ENCODE measurements around the gene NTSR1.
A peak's percentile ranks its signal among the peaks of the same experiment; 100 is the strongest.

The NTSR1 gene

DNA sequence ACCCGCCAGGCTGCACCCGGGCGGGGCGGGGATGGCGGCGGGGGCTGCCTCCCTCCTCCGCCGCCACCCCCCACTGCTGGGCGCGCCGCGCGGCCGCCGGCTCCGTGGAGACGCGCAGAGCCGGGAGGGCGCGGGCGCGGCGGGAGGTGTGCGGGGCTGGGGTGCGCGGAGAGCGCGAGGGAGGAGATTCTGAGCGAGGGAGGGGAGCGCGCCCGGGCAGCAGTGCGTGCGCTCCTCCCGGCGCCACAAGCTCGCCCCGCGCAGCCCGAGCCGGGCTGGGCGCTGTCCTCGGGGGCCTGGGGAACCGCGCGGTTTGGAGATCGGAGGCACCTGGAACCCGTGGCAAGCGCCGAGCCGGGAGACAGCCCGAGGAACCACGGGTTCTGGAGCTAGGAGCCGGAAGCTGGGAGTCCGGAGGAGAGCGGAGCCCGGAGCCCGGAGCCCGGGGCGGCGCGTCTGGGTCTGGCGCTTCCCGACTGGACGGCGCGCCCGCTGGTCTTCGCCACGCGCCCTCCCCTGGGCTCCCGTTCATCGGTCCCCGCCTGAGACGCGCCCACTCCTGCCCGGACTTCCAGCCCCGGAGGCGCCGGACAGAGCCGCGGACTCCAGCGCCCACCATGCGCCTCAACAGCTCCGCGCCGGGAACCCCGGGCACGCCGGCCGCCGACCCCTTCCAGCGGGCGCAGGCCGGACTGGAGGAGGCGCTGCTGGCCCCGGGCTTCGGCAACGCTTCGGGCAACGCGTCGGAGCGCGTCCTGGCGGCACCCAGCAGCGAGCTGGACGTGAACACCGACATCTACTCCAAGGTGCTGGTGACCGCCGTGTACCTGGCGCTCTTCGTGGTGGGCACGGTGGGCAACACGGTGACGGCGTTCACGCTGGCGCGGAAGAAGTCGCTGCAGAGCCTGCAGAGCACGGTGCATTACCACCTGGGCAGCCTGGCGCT, at the start of gene NTSR1:
NTSR1 (plus strand) TSS at position 246 of the 946 bp plus-strand sequence; CDS start at position 618, 372 bp downstream.
- H3K36me3 Mint-ChIP-seq (ENCODE audit: low read depth): no peaks in the 10 kb centered on the region
- no peak within 1 kb of the TSS for H3K27ac Mint-ChIP-seq
- H3K9me3 Mint-ChIP-seq: no peaks in the 10 kb centered on the region
- DNase-seq: no peak
- peaks cover 10% of the 10 kb centered on the region for H3K4me1 Mint-ChIP-seq (ENCODE audit: low read depth)
- peaks cover 32% of the 10 kb centered on the region for H3K27me3 Mint-ChIP-seq
- peak within 1 kb of the TSS; percentile 31 for H3K4me3 Mint-ChIP-seq

DNA sequence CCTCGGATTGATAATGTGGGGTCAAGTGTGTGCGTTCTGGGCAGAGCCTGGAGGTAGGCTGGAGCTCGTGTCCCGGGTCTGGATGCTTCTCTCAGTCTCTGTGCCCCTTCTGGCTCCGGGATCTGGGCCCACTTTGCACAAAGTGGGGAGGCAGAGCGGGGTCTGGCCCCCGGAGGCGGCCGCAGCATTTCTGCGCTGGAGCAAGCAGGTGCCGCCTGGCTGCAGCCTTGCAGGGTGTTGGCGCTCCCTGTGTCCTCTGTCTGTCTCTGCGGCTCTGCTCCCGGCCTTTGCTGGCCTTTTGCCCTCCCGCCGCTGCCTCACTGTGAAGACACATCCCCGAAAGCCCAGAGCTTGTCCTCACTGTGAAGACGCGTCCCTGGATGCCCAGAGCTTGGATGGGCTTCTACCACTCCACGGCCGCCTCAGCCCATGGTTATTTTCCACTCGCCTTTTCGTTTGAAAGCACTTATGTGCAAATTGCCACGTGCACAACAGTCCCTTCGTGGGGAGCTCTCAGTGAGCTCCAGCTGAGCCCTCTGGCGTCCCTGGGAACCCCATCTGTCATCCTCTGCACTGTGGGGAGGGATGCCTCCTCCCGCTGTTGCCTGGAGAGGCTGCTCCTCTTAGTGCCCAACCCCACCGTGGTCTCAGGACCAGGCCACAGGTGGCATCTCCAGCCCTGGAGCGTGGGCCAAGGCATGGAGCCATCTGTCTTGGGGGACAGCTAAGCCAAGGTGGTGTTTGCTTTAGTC, 49.0 kb upstream of the NTSR1 start:
- H3K9me3 Mint-ChIP-seq: no peaks in the 10 kb centered on the region
- no peaks in the 10 kb centered on the region for H3K4me1 Mint-ChIP-seq (ENCODE audit: low read depth)
- no peak overlapping the region for H3K4me3 Mint-ChIP-seq

DNA sequence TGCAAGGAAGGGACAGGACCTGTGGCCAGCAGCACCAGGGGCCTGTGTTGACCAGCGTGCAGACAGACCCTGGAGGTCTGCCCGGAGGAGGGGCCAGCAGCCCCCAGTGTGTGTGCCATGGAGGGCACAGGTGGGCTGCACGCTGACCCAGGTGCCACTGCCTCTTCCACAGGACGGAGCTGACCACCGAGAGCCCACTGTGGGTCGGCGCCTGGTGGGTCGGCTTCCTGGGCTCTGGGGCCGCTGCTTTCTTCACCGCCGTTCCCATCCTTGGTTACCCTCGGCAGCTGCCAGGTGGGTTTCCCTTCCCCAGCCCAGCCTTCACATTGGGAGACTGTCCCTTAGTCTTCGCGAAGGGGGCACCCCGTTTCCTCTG, 48.4 kb upstream of the NTSR1 start:
- Mint-ChIP-seq H3K27ac (no peak overlapping the region), H3K36me3 (ENCODE audit: low read depth) (peaks cover 79% of the 10 kb centered on the region), H3K27me3 (no peaks in the 10 kb centered on the region), H3K4me3 (no peak overlapping the region), H3K4me1 (ENCODE audit: low read depth) (no peaks in the 10 kb centered on the region), H3K9me3 (no peaks in the 10 kb centered on the region)
- no peak for DNase-seq

More for the DNA sequence above, 49.0 kb upstream of the NTSR1 start:
- Mint-ChIP-seq H3K27ac (no peak overlapping the region), H3K27me3 (no peaks in the 10 kb centered on the region), H3K36me3 (ENCODE audit: low read depth) (peaks cover 76% of the 10 kb centered on the region)
- DNase-seq: no peak

DNA sequence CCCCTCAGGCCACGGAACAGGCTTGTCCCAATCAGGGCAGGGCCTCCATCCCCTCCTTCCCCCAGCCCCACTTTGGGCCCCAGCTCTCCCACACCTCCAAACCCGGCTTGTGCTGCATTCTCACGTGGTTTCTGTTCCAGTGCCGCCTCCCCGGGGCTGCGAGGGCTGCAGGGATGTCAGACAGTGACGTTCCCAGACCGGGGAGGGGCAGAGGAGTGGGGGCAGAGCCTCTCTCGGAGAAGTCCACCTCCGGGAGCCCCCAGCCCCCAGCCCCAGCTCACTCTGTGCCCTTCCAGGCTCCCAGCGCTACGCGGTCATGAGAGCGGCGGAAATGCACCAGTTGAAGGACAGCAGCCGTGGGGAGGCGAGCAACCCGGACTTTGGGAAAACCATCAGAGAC, 47.9 kb upstream of the NTSR1 start:
- Mint-ChIP-seq H3K4me1 (ENCODE audit: low read depth) (no peaks in the 10 kb centered on the region), H3K27me3 (no peaks in the 10 kb centered on the region), H3K4me3 (no peak overlapping the region), H3K27ac (no peak overlapping the region), H3K9me3 (no peaks in the 10 kb centered on the region), H3K36me3 (ENCODE audit: low read depth) (peaks cover 78% of the 10 kb centered on the region)
- DNase-seq: no peak

DNA sequence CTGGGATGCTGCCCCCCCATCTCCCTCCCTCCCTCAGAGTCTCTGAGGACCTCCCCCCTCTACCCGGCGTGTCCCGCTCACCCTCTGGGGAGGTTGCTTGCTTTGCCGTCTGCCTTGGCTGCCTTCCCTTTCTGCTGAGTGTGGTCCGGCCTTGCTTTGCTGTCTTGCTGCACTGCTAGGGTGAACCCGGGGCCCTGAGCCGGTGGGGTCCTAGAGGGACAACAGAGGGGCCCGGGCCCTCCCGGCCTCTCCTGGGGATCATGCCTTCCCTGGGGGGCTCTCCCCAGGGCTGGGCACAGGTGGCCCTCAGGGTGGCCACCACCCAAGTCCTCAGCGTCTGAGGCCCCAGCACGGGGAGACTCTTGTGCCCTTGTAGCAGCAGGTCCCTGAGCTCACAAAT, 47.0 kb upstream of the NTSR1 start:
- no peaks in the 10 kb centered on the region for H3K9me3 Mint-ChIP-seq
- DNase-seq: no peak
- no peaks in the 10 kb centered on the region for H3K4me1 Mint-ChIP-seq (ENCODE audit: low read depth)
- no peak overlapping the region for H3K4me3 Mint-ChIP-seq
- H3K27ac Mint-ChIP-seq: no peak overlapping the region
- H3K36me3 Mint-ChIP-seq (ENCODE audit: low read depth): peaks cover 74% of the 10 kb centered on the region
- H3K27me3 Mint-ChIP-seq: no peaks in the 10 kb centered on the region

DNA sequence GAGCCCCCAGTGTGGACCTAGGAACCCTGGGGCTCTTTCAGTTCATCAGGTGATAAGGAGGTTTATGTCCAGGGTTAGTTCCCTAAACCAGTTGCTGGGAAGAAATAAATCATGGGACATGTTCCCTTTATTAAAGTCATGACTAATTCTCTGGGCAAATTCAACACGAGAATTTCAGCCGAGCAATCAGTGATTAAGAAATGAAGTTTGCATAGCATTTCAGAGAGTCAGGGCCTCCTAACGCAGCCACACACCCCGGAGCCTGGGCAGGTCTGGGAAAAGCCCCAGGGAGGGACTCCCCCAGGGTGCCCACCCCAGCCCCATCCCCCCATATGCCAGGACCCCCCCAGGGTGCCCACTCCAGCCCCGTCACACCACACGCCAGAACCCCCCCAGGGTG, 46.2 kb upstream of the NTSR1 start:
- no peaks in the 10 kb centered on the region for H3K27me3 Mint-ChIP-seq
- H3K27ac Mint-ChIP-seq: no peak overlapping the region
- no peaks in the 10 kb centered on the region for H3K9me3 Mint-ChIP-seq
- no peak for DNase-seq
- H3K4me3 Mint-ChIP-seq: no peak overlapping the region
- H3K36me3 Mint-ChIP-seq (ENCODE audit: low read depth): peaks cover 74% of the 10 kb centered on the region
- H3K4me1 Mint-ChIP-seq (ENCODE audit: low read depth): no peaks in the 10 kb centered on the region

DNA sequence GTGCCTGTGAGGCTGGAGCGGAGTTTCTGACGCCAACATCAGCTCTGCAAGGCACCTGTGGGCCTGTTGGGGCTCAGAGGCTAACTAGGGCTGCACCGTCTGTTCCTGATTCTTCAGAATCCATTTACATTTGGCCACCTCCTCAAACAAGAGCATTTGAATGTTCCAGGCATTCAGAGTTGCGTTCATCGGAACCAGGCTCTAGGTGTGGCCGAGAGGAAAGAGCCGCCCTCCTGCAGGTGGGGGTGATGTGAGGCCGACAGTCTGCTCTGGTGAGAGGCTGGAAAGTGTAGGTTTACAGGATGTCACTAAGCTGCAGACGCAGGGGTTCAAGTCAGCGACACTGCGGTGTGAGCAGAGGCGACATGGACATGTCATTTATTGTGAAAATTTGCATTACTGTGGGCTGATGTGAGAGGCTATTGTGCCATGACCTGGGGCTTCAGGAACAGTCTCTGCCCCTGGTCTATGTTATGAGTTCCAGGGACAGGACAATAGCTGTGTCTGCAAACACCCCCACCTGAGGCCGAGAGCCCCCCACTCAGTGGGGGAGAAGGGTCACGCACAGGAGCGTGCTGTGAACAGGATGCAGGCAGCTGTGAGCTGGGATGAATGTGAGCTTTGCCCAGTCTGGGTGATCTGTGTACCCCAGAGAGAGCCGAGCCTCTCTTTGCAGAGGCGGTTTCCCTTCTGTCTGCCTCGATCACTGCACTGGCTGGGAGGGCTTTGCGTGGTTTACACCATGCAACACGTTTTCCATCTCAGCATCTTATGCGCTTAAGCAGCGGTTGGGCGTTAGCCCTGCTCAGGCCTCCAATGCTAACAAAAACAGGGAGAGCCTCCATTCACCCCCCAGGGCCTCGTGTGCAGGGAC, 45.3 kb upstream of the NTSR1 start:
- Mint-ChIP-seq H3K36me3 (ENCODE audit: low read depth) (peaks cover 76% of the 10 kb centered on the region), H3K9me3 (no peaks in the 10 kb centered on the region), H3K4me1 (ENCODE audit: low read depth) (no peaks in the 10 kb centered on the region), H3K4me3 (no peak overlapping the region), H3K27ac (no peak overlapping the region), H3K27me3 (no peaks in the 10 kb centered on the region)
- no peak for DNase-seq

DNA sequence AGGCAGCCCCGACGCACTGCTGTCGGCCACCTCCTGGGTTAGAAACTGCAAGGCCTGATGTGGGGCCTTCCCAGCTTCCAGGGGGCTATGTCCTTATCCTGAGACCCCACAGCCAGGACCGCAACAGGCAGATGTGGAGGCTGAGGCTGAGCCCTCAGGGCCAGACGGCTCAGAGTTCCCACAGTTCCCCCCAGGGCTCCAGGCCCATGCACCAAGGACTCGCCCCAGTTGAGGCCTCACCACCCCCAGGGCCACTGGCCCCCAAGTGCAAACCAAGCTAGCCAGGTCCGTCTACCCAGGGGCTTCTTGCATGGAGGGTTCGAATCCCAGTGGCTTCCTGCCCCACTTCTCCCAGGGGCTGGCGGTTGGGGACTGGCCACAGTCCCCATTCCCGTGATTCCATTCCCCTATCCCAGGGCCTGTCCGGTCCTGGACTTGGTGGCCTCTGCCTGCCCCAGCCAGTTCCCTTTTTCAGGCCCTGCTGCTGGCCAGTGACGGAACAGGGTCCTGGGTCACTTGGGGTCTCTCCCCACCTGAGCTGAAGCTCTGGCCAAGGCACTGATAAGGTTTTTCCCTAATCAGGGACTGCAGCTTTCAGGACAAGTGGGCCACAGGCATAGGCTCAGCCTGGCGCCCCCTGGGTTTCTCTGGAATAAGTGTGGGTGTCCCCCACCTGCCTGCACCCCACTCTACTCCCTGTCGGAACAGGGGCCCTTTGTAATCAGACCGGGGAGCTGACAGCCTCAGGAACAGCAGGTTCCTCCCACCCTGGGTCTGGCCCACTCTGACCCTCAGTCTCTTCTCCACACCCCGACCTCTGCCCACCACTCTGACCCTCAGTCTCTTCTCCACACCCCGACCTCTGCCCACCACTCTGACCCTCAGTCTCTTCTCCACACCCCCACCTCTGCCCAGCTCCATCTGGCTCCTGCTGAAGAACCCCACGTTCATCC, 44.3 kb upstream of the NTSR1 start:
- Mint-ChIP-seq H3K4me3 (no peak overlapping the region), H3K4me1 (ENCODE audit: low read depth) (no peaks in the 10 kb centered on the region), H3K27me3 (no peaks in the 10 kb centered on the region), H3K9me3 (no peaks in the 10 kb centered on the region), H3K36me3 (ENCODE audit: low read depth) (peaks cover 77% of the 10 kb centered on the region), H3K27ac (no peak overlapping the region)
- no peak for DNase-seq

DNA sequence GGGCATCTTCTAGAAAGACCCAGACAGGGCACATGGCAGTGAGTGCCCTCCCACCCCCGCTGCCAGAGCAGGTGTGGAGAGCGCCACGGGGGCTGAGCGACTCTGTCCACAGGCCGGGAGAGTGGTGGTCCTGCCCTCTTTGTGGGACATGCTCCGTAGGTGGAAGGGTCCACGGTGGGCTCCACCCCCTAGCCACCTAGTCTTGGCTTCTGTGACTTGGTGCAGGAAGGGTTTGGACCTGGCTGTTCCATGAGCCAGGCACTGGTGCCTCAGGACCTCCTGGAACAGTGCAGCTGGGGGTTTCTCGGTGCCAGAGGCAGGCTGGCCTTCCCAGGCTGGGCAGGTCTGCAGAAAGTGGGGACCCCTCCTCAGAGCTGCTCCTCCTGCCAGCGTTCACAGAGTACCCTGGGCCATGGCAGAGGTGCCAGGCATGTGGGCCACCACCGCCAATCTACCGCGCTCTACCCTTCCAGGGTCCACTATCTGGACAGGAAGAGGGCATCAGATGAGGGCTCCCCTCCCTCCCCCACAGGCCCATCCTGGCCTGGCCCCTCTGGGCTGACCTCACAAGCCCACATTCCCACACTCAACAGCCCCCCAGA, 43.4 kb upstream of the NTSR1 start:
- Mint-ChIP-seq H3K27ac (no peak overlapping the region), H3K4me1 (ENCODE audit: low read depth) (no peaks in the 10 kb centered on the region), H3K36me3 (ENCODE audit: low read depth) (peaks cover 78% of the 10 kb centered on the region), H3K9me3 (no peaks in the 10 kb centered on the region), H3K4me3 (no peak overlapping the region), H3K27me3 (no peaks in the 10 kb centered on the region)
- no peak for DNase-seq

DNA sequence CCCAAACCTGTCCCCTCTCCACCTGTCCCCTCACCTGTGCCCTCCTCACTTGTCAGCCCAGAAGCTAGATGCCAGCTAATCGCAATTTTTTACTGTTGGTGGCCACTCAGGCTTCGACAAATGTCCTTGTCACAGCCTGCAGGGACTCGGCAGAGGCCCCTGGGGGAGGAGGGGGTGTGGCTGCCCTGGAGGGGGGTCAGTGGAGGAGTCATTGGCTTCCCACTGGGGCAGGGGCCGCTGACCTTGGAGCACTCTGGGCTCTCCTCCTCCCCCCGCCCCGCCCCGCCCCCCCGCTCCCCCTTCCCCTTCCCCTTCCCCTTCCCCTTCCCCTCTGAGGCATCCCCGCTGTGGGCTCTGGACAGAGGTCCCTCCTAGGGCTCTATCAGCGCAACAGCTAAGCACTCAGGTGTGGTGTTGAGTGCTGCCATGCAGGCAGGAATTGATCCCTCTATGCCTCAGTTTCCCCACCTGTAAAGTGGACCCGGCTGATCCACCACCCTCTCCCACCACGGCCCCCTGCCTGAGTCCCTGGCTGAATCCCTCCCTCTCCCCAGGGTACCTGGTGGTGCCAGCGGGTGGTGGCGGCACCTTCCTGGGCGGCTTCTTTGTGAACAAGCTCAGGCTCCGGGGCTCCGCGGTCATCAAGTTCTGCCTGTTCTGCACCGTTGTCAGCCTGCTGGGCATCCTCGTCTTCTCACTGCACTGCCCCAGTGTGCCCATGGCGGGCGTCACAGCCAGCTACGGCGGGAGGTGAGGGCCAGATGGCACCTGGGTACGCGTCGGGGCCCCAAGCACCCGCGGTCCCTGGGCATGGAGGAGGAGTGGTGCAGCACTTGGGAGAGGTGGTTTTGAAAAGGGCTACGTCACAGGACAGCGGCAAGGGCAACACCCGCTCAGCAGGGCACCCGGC, 42.6 kb upstream of the NTSR1 start:
- Mint-ChIP-seq H3K9me3 (no peaks in the 10 kb centered on the region), H3K27me3 (no peaks in the 10 kb centered on the region), H3K4me1 (ENCODE audit: low read depth) (no peaks in the 10 kb centered on the region), H3K4me3 (no peak overlapping the region), H3K27ac (no peak overlapping the region), H3K36me3 (ENCODE audit: low read depth) (peaks cover 80% of the 10 kb centered on the region)
- no peak for DNase-seq

DNA sequence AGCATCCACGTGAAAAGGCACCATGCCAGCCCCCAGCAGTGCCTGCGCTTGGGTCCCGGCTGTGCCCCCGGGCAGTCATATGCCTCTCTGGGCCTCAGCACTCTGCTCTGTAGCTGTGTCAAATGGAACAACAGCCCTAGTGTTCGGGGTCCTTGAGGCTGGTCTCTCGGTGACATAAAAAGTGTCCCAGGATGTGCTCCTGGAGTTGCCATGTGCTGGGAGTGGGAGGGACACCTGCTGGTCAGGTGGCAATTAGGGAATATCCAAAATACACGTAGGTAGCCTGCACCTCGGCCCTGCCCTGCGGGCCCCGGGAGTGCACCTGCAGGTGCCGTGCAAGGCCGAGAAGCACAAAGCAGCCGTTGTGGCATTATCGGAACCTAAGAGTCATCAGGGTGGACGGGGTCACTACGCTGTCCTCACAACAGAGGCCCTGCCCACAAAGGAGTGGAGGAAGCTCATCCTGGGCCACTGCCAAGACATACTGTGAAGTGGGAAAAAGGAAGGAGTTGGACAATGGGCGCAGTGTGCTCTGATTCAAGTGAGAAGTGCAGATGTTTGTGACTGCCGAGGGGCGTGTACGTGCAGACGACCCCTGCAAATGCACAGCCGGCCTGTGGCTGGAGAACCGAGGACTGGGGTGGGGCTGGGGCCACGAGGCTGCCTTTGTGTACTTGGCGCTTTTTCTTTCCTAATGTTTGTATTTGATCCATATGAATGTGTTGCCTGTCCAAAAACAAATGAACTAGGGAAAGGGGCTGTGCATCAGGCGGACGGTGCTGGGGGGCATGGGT, 41.7 kb upstream of the NTSR1 start:
- no peaks in the 10 kb centered on the region for H3K27me3 Mint-ChIP-seq
- H3K4me3 Mint-ChIP-seq: no peak overlapping the region
- no peaks in the 10 kb centered on the region for H3K4me1 Mint-ChIP-seq (ENCODE audit: low read depth)
- H3K9me3 Mint-ChIP-seq: no peaks in the 10 kb centered on the region
- no peak for DNase-seq
- H3K36me3 Mint-ChIP-seq (ENCODE audit: low read depth): peaks cover 84% of the 10 kb centered on the region
- no peak overlapping the region for H3K27ac Mint-ChIP-seq
